ENCODE measurements around the gene OR6C68. TPM values are rescaled to one million over a fixed set of nuclear protein-coding genes. Genes with fewer than 3 reads are reported as not detected.
"Not testable (repeated sequence)": the region's sequence is repeated elsewhere in the genome, so short reads cannot be mapped to it uniquely, and the experiment has no call there.

Gene OR6C68
- total and polyA plus RNA-seq, 2 donors (not counting 1 experiment from before 2014, with no cell fraction given): not detected

DNA sequence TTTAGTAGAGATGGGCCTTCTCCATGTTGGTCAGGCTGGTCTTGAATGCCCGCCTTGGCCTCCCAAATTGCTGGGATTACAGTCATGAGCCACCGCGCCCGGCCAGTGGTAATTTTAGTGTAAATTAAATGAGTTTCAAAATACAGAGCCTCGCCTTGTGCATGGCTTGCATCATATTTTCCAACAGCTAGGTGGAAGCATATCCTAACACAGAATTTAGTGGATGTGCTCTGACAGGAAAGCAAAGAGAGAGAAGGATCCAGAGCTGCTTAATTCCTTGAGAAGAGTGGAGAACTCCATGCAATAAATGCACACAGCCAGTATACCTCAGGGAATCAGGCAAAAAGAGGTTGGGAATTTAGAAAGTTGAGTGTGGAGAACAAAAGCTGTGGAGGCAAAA lies 45.9 kb upstream of the OR6C68 start:
- H3K79me2 ChIP-seq (ENCODE audit: control insufficient read depth, insufficient read depth, low read length): no peaks in the 10 kb centered on the region
- H4K20me1 ChIP-seq (ENCODE audit: control insufficient read depth, extremely low read depth, insufficient read depth, low read length): no peaks in the 10 kb centered on the region
- no peaks in the 10 kb centered on the region for H3K27me3 ChIP-seq (ENCODE audit: control insufficient read depth, insufficient read depth, low read length)
- H2AFZ ChIP-seq (ENCODE audit: low read length): no peak overlapping the region
- H3K4me3 ChIP-seq (replicated peaks in 1 of 4; ENCODE audit: control extremely low read depth in 1 of 4, insufficient read depth in 1 of 4, low read depth in 3 of 4, low read length in 4 of 4): no peak overlapping the region
- no peaks in the 10 kb centered on the region for H3K4me1 ChIP-seq (ENCODE audit: control insufficient read depth, extremely low read depth, insufficient read depth, low read length)
- no peak overlapping the region for H3K9ac ChIP-seq (ENCODE audit: insufficient read depth, low read length)
- TF ChIP-seq EZH2 (IDR thresholded peaks at IDR 0.05; ENCODE audit: low read length, missing control alignments): no peak
- TF ChIP-seq, protein P1, sequence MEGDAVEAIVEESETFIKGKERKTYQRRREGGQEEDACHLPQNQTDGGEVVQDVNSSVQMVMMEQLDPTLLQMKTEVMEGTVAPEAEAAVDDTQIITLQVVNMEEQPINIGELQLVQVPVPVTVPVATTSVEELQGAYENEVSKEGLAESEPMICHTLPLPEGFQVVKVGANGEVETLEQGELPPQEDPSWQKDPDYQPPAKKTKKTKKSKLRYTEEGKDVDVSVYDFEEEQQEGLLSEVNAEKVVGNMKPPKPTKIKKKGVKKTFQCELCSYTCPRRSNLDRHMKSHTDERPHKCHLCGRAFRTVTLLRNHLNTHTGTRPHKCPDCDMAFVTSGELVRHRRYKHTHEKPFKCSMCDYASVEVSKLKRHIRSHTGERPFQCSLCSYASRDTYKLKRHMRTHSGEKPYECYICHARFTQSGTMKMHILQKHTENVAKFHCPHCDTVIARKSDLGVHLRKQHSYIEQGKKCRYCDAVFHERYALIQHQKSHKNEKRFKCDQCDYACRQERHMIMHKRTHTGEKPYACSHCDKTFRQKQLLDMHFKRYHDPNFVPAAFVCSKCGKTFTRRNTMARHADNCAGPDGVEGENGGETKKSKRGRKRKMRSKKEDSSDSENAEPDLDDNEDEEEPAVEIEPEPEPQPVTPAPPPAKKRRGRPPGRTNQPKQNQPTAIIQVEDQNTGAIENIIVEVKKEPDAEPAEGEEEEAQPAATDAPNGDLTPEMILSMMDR (conservative IDR thresholded peaks at IDR 0.05 in 1 of 2, IDR thresholded peaks at IDR 0.05 in 1 of 2; ENCODE audit: low read depth in 1 of 2, low read length in 2 of 2): no peak
- no peak for DNase-seq (ENCODE audit: low read depth in 2 of 2)
- no peak overlapping the region for H3K27ac ChIP-seq (ENCODE audit: insufficient read depth, low read length)
- H3K9me3 ChIP-seq (ENCODE audit: control insufficient read depth, insufficient read depth, low read depth, low read length): no peaks in the 10 kb centered on the region
- no peaks in the 10 kb centered on the region for H3K36me3 ChIP-seq (ENCODE audit: control insufficient read depth, insufficient read depth, low read length)
- no peak overlapping the region for H3K4me2 ChIP-seq (ENCODE audit: extremely low read depth, insufficient read depth, low read length)

GRCh38 chr12:55448825-55449224 lies 43.4 kb upstream of the OR6C68 start:
- Histone ChIP-seq H4K20me1 (ENCODE audit: control insufficient read depth, extremely low read depth, insufficient read depth, low read length) (no peaks in the 10 kb centered on the region), H3K27ac (ENCODE audit: insufficient read depth, low read length) (no peak overlapping the region), H3K4me2 (ENCODE audit: extremely low read depth, insufficient read depth, low read length) (no peak overlapping the region), H2AFZ (ENCODE audit: low read length) (no peak overlapping the region), H3K4me1 (ENCODE audit: control insufficient read depth, extremely low read depth, insufficient read depth, low read length) (no peaks in the 10 kb centered on the region), H3K27me3 (ENCODE audit: control insufficient read depth, insufficient read depth, low read length) (no peaks in the 10 kb centered on the region), H3K36me3 (ENCODE audit: control insufficient read depth, insufficient read depth, low read length) (no peaks in the 10 kb centered on the region), H3K4me3 (replicated peaks in 1 of 4; ENCODE audit: control extremely low read depth in 1 of 4, insufficient read depth in 1 of 4, low read depth in 3 of 4, low read length in 4 of 4) (no peak overlapping the region), H3K9me3 (ENCODE audit: control insufficient read depth, insufficient read depth, low read depth, low read length) (no peaks in the 10 kb centered on the region), H3K79me2 (ENCODE audit: control insufficient read depth, insufficient read depth, low read length) (no peaks in the 10 kb centered on the region), H3K9ac (ENCODE audit: insufficient read depth, low read length) (no peak overlapping the region)
- no peak for TF ChIP-seq EZH2 (IDR thresholded peaks at IDR 0.05; ENCODE audit: low read length, missing control alignments)
- TF ChIP-seq, protein P1 (conservative IDR thresholded peaks at IDR 0.05 in 1 of 2, IDR thresholded peaks at IDR 0.05 in 1 of 2; ENCODE audit: low read depth in 1 of 2, low read length in 2 of 2): no peak
- DNase-seq (ENCODE audit: low read depth in 2 of 2): no peak

DNA sequence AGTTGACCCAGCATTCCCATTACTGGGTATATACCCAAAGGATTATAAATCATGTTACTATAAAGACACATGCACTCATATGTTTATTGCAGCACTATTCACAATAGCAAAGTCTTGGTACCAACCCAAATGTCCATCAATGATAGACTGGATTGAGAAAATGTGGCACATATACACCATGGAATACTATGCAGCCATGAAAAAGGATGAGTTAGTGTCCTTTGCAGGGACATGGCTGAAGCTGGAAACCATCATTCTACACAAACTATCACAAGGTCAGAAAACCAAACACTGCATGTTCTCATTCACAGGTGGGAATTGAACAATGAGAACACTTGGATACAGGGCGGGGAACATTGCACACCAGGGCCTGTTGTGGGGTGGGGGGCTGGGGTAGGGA lies 27.3 kb upstream of the OR6C68 start:
- H3K4me2 ChIP-seq (ENCODE audit: extremely low read depth, insufficient read depth, low read length); H3K9ac ChIP-seq (ENCODE audit: insufficient read depth, low read length); H4K20me1 ChIP-seq (ENCODE audit: control insufficient read depth, extremely low read depth, insufficient read depth, low read length); H3K4me1 ChIP-seq (ENCODE audit: control insufficient read depth, extremely low read depth, insufficient read depth, low read length); H3K79me2 ChIP-seq (ENCODE audit: control insufficient read depth, insufficient read depth, low read length); H3K27ac ChIP-seq (ENCODE audit: insufficient read depth, low read length); H3K4me3 ChIP-seq (replicated peaks in 1 of 4; ENCODE audit: control extremely low read depth in 1 of 4, insufficient read depth in 1 of 4, low read depth in 3 of 4, low read length in 4 of 4); H3K9me3 ChIP-seq (ENCODE audit: control insufficient read depth, insufficient read depth, low read depth, low read length); H2AFZ ChIP-seq (ENCODE audit: low read length); H3K36me3 ChIP-seq (ENCODE audit: control insufficient read depth, insufficient read depth, low read length); DNase-seq (ENCODE audit: low read depth in 2 of 2); H3K27me3 ChIP-seq (ENCODE audit: control insufficient read depth, insufficient read depth, low read length): not testable (repeated sequence)

Measured in fibroblast of lung (primary cell).